PFSK-1 (cell line): ENCODE measurements around the gene SLC26A4.

Source experiments
- FOXP2 ChIP-seq: optimal IDR thresholded peaks from 2 replicates; pipeline ENCODE3; 2011; ENCODE audit warnings: borderline replicate concordance, control low read depth, inconsistent platforms; ENCODE audit not compliant: insufficient read depth; ENCODE audit errors: extremely low read length, extremely low read depth
- POLR2AphosphoS5 ChIP-seq: IDR thresholded peaks from 2 replicates; pipeline ENCODE4 v1.6.1; 2012; ENCODE audit warnings: low read depth, mild to moderate bottlenecking, control low read depth, low read length, moderate library complexity
- SIN3A ChIP-seq: IDR thresholded peaks from 2 replicates; pipeline ENCODE4 v1.6.1; 2012; ENCODE audit warnings: mild to moderate bottlenecking, low read length, moderate library complexity, borderline replicate concordance; ENCODE audit not compliant: insufficient read depth
- TAF1 ChIP-seq: IDR thresholded peaks from 2 replicates; pipeline ENCODE4 v1.6.1; 2012; ENCODE audit warnings: low read length, control low read depth, borderline replicate concordance; ENCODE audit not compliant: insufficient read depth
- TF ChIP-seq, protein P1 (sequence below), 2 experiments: IDR thresholded peaks; 2 replicates each; pipeline versions ENCODE4 v1.6.1 to v1.8.0; 2011 to 2012; ENCODE audit warnings: low read depth in 2 of 2, low read length in 2 of 2, control low read depth in 1 of 2, inconsistent platforms in 1 of 2, mild to moderate bottlenecking in 1 of 2, moderate library complexity in 1 of 2; ENCODE audit not compliant: insufficient read depth in 1 of 2

The SLC26A4 gene

GRCh38 chr7:107622429-107622828 lies 38.2 kb upstream of the SLC26A4 start:
- TF ChIP-seq POLR2AphosphoS5, result peak; percentile 36; the same call in 1 of the 2 replicates
- TF ChIP-seq TAF1, result no peak

- TF ChIP-seq TAF1 (no peak), FOXP2 (no peak), POLR2AphosphoS5 (no peak), SIN3A (no peak)
- TF ChIP-seq, protein P1, sequence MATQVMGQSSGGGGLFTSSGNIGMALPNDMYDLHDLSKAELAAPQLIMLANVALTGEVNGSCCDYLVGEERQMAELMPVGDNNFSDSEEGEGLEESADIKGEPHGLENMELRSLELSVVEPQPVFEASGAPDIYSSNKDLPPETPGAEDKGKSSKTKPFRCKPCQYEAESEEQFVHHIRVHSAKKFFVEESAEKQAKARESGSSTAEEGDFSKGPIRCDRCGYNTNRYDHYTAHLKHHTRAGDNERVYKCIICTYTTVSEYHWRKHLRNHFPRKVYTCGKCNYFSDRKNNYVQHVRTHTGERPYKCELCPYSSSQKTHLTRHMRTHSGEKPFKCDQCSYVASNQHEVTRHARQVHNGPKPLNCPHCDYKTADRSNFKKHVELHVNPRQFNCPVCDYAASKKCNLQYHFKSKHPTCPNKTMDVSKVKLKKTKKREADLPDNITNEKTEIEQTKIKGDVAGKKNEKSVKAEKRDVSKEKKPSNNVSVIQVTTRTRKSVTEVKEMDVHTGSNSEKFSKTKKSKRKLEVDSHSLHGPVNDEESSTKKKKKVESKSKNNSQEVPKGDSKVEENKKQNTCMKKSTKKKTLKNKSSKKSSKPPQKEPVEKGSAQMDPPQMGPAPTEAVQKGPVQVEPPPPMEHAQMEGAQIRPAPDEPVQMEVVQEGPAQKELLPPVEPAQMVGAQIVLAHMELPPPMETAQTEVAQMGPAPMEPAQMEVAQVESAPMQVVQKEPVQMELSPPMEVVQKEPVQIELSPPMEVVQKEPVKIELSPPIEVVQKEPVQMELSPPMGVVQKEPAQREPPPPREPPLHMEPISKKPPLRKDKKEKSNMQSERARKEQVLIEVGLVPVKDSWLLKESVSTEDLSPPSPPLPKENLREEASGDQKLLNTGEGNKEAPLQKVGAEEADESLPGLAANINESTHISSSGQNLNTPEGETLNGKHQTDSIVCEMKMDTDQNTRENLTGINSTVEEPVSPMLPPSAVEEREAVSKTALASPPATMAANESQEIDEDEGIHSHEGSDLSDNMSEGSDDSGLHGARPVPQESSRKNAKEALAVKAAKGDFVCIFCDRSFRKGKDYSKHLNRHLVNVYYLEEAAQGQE (IDR thresholded peaks at IDR 0.05; ENCODE audit: insufficient read depth in 1 of 2, low read depth in 2 of 2, low read length in 2 of 2), result no peak
Observed at GRCh38 chr7:107622894-107623293, 37.7 kb upstream of the SLC26A4 start.

DNA sequence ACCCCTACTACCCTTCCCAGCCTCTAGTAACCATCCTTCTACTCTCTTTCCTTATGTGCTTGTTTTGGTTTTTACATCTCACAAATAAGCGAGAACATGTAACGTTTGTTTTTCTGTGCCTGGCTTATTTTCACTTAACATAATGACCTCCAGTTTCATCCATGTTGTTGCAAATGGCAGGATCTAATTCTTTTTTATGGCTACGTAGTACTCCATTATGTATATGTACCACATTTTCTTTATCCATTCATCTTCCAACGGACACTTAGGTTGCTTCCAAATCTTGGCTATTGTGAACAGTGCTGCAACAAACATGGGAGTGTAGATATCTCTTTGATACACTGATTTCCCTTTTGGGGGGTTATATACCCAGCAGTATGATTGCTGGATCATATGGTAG lies 33.6 kb upstream of the SLC26A4 start:
- TF ChIP-seq, protein P1 (IDR thresholded peaks at IDR 0.05; ENCODE audit: insufficient read depth in 1 of 2, low read depth in 2 of 2, low read length in 2 of 2), result no peak
- TF ChIP-seq FOXP2, result no peak
- no peak for TF ChIP-seq SIN3A
- no peak for TF ChIP-seq TAF1

- TF ChIP-seq POLR2AphosphoS5, result no peak
- TF ChIP-seq, protein P1 (IDR thresholded peaks at IDR 0.05; ENCODE audit: insufficient read depth in 1 of 2, low read depth in 2 of 2, low read length in 2 of 2), result no peak
- TF ChIP-seq SIN3A, result no peak
- no peak for TF ChIP-seq FOXP2
- TF ChIP-seq TAF1, result no peak
Observed at GRCh38 chr7:107628461-107629064, 32.1 kb upstream of the SLC26A4 start.

GRCh38 chr7:107630342-107630741 lies 30.3 kb upstream of the SLC26A4 start:
- no peak for TF ChIP-seq FOXP2
- no peak for TF ChIP-seq POLR2AphosphoS5
- TF ChIP-seq TAF1, result no peak
- TF ChIP-seq, protein P1 (IDR thresholded peaks at IDR 0.05; ENCODE audit: insufficient read depth in 1 of 2, low read depth in 2 of 2, low read length in 2 of 2), result no peak
- TF ChIP-seq SIN3A, result no peak
